ENCODE data around the gene MAP3K12.
"Not testable (repeated sequence)": the region's sequence is repeated elsewhere in the genome, so short reads cannot be mapped to it uniquely, and the experiment has no call there.

The MAP3K12 gene

GRCh38 chr12:53492188-53492587 is 7.1 kb downstream of the MAP3K12 start:
- no peak for DNase-seq (ENCODE audit: low spot score)

DNA sequence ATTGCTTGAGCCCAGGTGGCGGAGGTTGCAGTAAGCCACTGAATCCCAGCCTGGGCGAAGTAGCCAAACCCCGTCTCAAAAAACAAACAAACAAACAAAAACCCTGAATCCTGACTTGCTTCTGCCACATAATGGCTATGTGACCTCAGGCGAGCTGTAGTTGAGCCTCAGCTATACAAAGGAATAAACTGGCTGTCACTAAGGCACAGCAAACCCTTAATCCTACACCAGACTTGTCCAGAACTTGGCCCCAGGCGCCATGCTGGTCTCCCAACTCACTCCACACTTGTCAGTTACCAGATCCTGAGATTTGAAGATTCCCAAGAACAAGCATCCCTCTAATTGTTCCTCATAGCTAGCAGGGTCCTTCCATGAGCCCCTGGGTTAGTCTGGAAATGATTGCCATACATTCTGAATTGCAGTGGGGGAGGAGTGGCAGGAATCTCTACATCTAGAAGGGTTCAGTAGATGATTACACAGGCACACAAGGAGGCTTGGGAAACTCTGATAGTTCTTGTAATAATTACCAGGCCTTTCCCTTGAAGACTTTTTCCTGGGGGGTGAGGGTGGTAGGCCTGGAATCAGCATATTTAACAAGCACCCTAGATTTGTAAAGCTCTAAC is 9.9 kb downstream of the MAP3K12 start:
- no peak for DNase-seq (ENCODE audit: low spot score)

- no peak for DNase-seq (ENCODE audit: low spot score)
Observed at GRCh38 chr12:53486736-53487487, 12.3 kb downstream of the MAP3K12 start.

- DNase-seq (ENCODE audit: low spot score), result no peak
Observed at GRCh38 chr12:53485955-53486735, 13.1 kb downstream of the MAP3K12 start.

DNA sequence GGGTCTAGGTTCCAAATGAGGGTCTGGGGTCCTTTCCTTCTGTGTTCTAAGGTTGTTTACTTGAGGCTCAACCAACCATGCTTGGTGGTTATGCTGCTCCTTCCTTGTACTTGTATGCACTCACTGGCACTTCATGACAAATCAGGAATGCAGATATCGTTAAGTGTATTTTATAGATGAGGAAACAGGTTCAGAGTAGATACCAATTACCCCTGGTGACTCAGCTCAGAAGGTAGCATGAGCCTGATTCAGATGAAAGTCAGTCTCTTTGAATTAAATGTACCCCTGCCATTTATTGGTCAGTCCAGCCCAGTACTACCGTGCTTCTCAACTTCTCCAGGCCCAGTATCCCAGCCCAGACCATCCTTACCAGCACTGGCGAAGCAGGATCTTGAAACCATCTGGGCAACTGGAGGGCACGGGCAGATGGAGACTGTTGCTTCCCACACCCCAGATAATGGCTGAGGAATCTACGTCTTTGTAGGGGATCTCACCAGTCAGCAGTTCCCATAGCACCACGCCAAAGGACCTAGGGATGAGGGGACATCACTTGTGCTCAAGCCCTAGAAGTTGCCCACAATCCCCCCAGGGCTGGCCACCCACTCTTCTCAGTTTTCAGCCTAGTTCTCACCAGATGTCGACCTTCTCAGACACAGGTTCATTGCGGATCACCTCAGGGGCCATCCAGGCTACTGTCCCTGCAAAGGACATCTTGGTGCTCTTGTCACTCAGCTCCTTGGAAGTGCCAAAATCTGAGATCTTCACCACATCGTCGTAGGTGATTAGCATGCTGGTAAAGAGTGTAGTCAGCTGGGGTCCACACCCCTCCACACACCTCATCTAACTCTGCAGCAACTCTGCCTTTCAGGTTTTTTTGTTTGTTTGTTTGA is 14.3 kb downstream of the MAP3K12 start:
- DNase-seq (ENCODE audit: low spot score), result no peak

- no peak for DNase-seq (ENCODE audit: low spot score)
Observed at GRCh38 chr12:53483979-53484377, 15.3 kb downstream of the MAP3K12 start.

DNA sequence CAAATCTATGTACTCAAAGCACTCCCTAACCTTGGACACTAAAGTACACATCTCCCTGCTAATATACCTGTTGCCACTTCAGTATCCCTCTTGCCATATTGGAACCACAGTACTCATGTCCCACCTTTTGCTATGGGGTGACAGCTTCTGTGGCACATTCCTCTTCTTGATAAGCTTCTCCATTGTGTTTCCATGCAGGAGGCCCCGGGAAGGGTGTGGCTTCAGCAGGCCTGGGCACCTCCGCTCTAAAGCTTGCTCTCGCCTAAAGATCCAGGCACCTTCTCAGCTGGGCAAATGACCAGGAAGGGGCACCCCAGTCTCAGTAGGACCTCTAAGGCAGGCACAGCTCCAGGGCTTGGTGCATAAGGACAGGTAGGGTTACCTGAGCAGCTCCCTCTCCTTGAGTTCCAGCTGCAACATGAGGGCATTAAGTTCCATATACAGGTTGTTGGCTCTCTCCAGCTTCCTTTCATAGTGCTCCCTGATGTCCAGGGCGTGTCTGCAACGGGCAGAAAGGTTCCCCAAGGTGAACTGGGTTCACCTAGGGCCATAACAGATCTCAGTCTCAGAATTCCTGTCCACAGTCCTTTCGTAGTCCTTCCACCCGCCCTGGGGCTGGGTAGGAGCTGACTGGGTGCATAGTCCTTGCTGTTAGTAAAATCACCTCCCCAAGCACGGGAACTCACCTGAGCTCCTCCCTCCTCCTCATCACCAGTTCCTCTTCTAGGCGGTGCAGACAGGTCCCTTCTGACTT is 15.9 kb downstream of the MAP3K12 start:
- DNase-seq (ENCODE audit: low spot score), result no peak

DNA sequence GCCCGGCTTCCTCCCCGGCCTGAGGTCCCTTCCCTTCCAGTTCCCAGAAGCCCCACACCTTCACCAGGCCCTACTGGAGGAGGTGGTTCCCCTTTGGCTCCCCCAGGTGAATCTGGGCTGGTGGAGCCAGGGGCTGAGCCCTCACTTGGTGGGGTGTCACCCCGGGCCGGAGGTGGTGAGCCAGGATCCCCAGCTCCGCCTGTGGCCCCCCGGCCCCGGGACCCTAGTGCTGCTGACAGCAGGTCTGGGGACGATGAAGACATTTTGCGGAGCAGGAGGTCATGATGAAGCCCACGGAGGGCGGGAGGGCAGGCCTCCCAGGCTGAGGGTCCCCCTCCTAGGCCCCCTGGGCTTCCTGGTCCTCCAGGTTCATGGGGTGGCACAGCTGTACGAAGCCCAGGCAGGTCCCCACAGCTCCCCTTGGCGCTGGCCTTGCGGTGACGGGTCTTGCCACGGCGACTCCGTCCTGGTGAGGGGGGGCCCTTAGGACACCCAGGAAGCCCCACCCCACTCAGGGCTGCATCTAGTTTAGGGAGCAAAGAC is 16.6 kb downstream of the MAP3K12 start:
- DNase-seq (ENCODE audit: low spot score), result no peak

DNA sequence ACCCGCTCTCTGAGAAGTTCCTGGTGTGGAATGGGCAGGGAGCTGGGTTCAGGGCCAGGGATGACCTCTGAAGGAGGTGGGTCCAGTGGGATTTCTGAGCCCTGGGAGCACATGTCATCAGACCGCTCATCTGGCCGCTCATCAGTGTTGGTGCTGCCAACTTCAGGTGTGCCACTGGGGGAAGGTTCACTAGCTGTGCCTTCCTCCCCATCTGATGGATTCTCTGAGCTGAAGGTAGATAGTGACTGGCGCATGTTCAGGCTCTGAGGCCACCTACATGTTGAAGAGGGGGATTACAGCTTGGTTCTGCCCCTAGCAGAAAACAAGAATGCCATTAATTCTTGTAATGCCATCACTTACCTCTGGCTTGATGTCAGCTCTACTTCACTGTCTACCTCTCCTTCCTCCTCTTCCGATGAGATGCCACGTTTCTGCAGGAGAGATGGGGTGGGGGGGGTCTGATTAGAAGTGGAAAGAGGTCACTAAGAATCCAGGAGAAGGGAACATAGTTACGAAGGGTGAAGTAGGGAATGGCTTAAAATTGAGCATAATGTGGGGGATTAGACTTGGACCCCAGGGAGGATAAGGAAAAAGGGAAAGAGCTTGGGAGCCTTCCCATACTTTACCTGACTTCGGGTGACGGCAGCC is 17.2 kb downstream of the MAP3K12 start:
- no peak for DNase-seq (ENCODE audit: low spot score)

- not testable (repeated sequence) for DNase-seq (ENCODE audit: low spot score)
Observed at GRCh38 chr12:53481458-53481857, 17.8 kb downstream of the MAP3K12 start.

DNA sequence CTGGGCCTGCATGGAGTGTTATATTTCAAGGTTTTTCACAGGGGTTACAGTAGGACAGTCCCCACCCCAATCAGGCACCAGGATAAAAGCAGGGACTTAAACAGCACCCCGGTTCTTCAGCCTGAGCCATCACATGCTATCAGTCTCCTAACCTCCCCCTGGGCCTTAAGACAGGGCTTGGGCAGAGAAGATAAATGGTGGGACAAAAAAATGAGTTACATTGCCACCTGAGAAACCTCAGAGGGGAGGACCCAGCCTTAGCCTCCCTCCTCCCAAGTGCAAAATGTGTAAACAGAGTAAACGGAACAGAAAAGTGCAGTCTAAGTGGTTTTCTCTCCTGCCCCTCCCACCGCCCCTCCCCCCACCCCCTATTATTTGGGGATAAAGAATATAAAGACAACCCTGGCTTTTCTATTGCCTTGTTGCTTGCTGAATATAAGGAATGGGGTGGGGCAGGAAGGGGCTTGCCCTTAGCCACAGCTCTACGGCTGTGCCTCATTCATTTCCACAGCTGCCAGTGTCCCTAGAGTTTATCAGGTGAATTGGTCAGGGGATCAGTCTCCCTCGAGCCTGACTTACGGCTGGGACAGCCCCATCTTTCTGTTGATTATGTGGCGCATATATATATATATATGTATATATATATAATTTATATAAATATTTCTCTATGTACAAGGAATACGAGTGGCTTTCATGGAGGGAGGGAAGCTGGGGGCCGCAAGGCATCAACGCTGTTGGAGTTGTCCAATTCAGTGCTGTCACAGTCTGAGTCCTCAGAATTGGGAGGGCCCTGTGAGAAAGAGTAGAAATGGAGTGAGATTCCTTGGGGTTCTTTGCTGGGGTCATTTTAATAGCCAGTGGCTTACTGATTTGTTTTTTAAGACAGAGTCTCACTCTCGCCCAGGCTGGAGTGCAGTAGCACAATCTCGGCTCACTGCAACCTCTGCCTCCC is 18.5 kb downstream of the MAP3K12 start:
- DNase-seq (ENCODE audit: low spot score), result no peak

DNA sequence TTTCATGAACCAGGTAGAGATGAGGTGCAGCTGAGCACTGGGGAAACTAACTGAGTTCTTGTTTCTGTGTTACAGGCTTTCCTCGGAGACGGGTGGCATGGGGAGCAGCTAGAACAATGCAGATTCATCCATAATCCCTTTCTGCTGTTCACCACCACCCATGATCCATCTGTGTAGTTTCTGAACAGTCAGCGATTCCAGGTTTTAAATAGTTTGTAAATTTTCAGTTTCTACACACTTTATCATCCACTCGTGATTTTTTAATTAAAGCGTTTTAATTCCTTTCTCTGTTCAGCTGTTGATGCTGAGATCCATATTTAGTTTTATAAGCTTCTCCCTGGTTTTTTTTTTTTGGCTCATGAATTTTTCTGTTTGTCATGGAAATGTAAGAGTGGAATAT is 19.9 kb downstream of the MAP3K12 start:
- no peak for DNase-seq (ENCODE audit: low spot score)

DNA sequence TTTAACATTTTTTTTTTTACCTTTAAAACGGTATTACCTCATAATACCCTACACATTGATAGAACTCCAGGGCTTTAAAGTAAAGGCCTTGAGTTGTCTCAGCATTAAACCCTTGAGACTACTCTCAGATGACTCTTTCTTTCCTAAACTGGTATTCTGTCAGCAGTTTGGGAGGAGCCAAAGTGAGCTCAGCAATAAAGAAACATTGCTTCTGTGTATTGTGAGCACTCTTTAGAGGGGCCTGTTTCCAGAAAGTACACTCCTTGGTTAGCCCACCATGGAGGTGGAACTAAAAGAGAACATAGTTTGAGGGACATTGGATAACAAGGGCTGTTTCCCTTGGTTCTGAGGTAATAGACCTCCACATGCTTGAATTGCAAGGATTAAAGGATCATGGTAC is 20.4 kb downstream of the MAP3K12 start:
- DNase-seq (ENCODE audit: low spot score), result no peak

DNA sequence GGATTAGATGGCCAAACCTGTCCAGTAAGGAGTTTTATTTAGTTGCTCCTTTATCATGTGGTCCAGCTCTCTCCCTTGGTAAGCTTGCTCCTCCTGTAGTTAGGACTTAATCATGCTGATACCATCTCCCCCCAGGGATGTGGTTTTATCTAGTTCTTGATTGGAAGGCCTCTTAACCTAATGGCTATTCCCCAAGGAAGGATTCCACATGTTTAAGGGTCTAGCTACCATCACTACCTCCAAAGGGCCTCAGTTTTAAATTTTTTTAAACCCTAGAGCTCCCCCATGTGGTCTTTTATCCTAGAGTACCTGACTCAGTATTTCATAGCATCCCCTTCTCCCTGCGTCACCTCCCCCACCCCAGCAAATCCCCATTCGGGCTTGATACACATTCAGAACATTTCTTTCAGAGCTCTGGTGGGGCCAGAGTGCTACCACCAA is 22.5 kb downstream of the MAP3K12 start:
- DNase-seq (ENCODE audit: low spot score), result no peak

- no peak for DNase-seq (ENCODE audit: low spot score)
Observed at GRCh38 chr12:53474819-53475218, 24.4 kb downstream of the MAP3K12 start.

- no peak for DNase-seq (ENCODE audit: low spot score)
Observed at GRCh38 chr12:53474077-53474476, 25.2 kb downstream of the MAP3K12 start.

- no peak for DNase-seq (ENCODE audit: low spot score)
Observed at GRCh38 chr12:53472056-53472582, 27.1 kb downstream of the MAP3K12 start.

DNA sequence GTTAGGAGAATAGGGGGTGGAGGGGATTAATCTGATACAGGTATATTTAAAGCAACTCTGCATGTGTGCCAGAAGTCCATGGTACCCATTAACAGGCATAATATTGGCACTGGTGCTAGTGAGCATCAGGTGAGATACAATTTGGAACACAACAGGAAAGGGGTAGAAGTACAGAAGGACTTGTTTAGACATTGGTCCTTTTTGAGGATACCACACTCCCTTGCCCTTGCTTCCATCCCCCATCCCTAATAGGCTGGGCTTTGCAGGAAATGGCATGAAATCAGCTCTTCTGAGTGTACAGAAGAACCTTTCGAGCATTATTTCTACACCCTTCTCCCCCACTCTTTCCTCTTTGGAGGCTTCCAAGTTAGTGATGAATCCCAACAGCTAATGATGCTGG is 31.0 kb downstream of the MAP3K12 start:
- DNase-seq (ENCODE audit: low spot score), result no peak

GRCh38 chr12:53467880-53468279 is 31.4 kb downstream of the MAP3K12 start:
- DNase-seq (ENCODE audit: low spot score), result no peak
